Immature natural killer cell (primary cell): ENCODE measurements around the gene WDR70. TPM values are rescaled to one million over a fixed set of nuclear protein-coding genes. Genes with fewer than 3 reads are reported as not detected.
A peak's percentile ranks its signal among the peaks of the same experiment; 100 is the strongest.
"Not testable (repeated sequence)": the region's sequence is repeated elsewhere in the genome, so short reads cannot be mapped to it uniquely, and the experiment has no call there.

Experiments used
- DNase-seq, 3 donors: peaks; one replicate each; pipeline ENCODE4 v3.0.0; 2022; ENCODE audit warnings: mixed read lengths in 1 of 3
- H3K27ac Mint-ChIP-seq, 6 donors: one replicate each; pipeline ENCODE4 v1.8.0; 2020; ENCODE audit warnings: mixed read lengths in 6 of 6, mild to moderate bottlenecking in 5 of 6, inconsistent platforms in 4 of 6, moderate library complexity in 3 of 6
- H3K27me3 Mint-ChIP-seq, 3 donors: one replicate each; pipeline ENCODE4 v1.8.0; 2020 to 2021; ENCODE audit warnings: low read depth in 3 of 3, mild to moderate bottlenecking in 3 of 3, mixed read lengths in 3 of 3, moderate library complexity in 3 of 3, inconsistent platforms in 1 of 3
- H3K36me3 Mint-ChIP-seq, 3 donors: one replicate each; pipeline ENCODE4 v1.8.0; 2020; ENCODE audit warnings: mixed read lengths in 3 of 3, inconsistent platforms in 2 of 3, mild to moderate bottlenecking in 2 of 3
- H3K4me1 Mint-ChIP-seq, 2 donors: one replicate each; pipeline ENCODE4 v1.8.0; 2020; ENCODE audit warnings: inconsistent platforms in 2 of 2, mild to moderate bottlenecking in 2 of 2, mixed read lengths in 2 of 2, moderate library complexity in 1 of 2
- H3K4me3 Mint-ChIP-seq, 5 donors: one replicate each; pipeline ENCODE4 v1.8.0; 2020; ENCODE audit warnings: mild to moderate bottlenecking in 5 of 5, mixed read lengths in 5 of 5, inconsistent platforms in 3 of 5, moderate library complexity in 3 of 5
- H3K9me3 Mint-ChIP-seq, 6 donors: one replicate each; pipeline ENCODE4 v1.8.0; 2020; ENCODE audit warnings: mild to moderate bottlenecking in 6 of 6, mixed read lengths in 6 of 6, inconsistent platforms in 4 of 6, moderate library complexity in 3 of 6
- polyA plus RNA-seq, 3 donors: library from polyadenylated mRNA; unstranded; fragments of 300-500 nt; fragmentation: Illumina TruSeq; gene quantifications; one replicate each; pipeline ENCODE4 v1.2.3, GENCODE V29; 2021

Gene WDR70
- polyA plus RNA-seq, 3 donors from 2014 or later: 18.4 to 20.0 (median 18.6) TPM

GRCh38 chr5:37424441-37424840, 45.3 kb downstream of the WDR70 start:
- no peak overlapping the region for H3K27ac Mint-ChIP-seq
- no peaks in the 10 kb centered on the region for H3K4me1 Mint-ChIP-seq
- peaks cover 3 to 22% (median 6%) of the 10 kb centered on the region in 3 donors for H3K36me3 Mint-ChIP-seq
- H3K9me3 Mint-ChIP-seq: no peaks in the 10 kb centered on the region
- peaks cover 0 to 2% (median 0%) of the 10 kb centered on the region in 3 donors for H3K27me3 Mint-ChIP-seq
- no peak for DNase-seq
- H3K4me3 Mint-ChIP-seq: no peak overlapping the region

DNA sequence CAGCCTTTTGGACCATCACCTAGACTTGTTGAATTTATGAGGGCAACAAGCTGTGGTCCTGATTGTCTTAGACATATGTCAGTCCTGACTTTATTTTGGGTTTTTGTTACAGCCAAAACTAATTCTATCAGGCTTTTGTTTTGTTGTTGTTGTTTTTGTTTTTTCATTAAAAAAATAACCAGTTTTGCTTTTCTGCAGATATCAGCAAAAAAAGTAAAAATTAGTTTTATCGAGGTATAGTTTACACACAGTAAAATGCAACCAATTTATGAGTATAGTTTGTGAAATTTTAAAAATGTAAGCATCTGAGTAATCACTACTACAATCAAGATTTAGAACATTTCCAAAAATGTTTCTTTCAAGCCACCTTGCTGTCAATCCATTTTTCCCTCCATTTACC, 48.9 kb downstream of the WDR70 start:
- H3K4me3 Mint-ChIP-seq: no peak overlapping the region
- no peaks in the 10 kb centered on the region for H3K4me1 Mint-ChIP-seq
- peaks cover 4 to 18% (median 11%) of the 10 kb centered on the region in 3 donors for H3K36me3 Mint-ChIP-seq
- no peaks in the 10 kb centered on the region for H3K9me3 Mint-ChIP-seq
- H3K27me3 Mint-ChIP-seq: no peaks in the 10 kb centered on the region
- H3K27ac Mint-ChIP-seq: peak overlapping the region in 1 of 6 donors; percentile 11
- no peak for DNase-seq

DNA sequence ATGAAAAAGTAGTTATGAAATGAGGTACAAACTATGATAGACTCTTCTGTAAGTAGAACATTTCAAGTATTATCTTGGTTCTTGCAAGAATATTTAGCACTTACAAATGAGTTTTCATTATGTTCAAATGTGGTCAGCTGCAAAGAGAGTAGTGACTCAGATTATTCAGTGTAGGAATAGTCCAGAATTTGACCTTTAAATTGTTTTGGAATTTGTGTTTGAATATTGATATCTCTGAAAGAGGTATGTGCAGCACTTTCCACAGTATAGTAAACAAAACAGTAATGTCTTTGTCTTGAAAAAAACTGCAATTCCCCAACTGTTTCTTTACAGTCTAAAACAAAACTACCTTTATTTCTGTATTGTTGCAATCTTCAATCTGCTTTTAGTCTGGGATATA, 56.1 kb downstream of the WDR70 start:
- no peaks in the 10 kb centered on the region for H3K9me3 Mint-ChIP-seq
- DNase-seq: no peak
- H3K27me3 Mint-ChIP-seq: peaks cover 0 to 2% (median 0%) of the 10 kb centered on the region in 3 donors
- H3K36me3 Mint-ChIP-seq: peaks cover 4 to 17% (median 12%) of the 10 kb centered on the region in 3 donors
- H3K4me3 Mint-ChIP-seq: no peak overlapping the region
- no peak overlapping the region for H3K27ac Mint-ChIP-seq
- peaks cover 5 to 6% of the 10 kb centered on the region in 2 donors for H3K4me1 Mint-ChIP-seq

DNA sequence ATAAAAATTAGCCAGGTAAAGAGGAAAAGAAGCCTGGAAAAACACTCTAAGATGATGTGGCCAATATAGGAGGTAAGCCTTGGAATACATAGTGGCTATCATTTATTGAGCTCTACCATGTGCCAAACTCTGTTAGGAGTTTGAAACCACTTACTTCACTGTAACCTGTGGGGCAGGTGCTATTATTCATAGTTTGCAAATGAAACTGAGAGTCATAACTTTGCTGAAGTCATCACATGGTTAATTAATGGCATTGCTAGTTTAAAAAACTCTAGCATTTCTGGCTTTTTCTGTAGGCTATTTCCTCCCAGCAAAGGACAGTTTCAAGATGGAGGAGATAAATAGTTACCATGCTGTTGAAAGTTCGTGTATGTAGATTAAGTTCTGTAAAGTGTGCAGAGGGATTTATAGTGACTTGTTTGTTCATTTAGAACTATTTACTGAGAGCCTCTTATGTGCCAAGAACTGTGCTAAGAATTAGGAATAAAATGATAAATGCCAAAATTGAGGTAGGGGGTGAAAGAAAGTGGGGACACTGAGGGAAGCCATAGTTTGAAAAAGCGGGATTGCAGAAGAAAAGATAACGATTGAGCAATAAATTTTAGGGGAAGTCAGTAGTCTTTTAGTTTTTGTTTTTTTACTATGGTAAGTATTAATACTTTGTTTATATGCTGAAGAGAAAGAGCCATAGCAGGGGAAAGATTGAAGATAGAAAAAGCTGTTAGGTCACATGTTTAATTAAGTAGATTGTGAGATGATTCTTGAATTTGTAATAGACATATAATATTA, 57.2 kb downstream of the WDR70 start:
- Mint-ChIP-seq H3K27ac (no peak overlapping the region), H3K27me3 (peaks cover 0 to 2% (median 2%) of the 10 kb centered on the region in 3 donors), H3K4me1 (peaks cover 6 to 7% of the 10 kb centered on the region in 2 donors), H3K4me3 (no peak overlapping the region), H3K9me3 (no peaks in the 10 kb centered on the region), H3K36me3 (peaks cover 4 to 24% (median 10%) of the 10 kb centered on the region in 3 donors)
- no peak for DNase-seq

DNA sequence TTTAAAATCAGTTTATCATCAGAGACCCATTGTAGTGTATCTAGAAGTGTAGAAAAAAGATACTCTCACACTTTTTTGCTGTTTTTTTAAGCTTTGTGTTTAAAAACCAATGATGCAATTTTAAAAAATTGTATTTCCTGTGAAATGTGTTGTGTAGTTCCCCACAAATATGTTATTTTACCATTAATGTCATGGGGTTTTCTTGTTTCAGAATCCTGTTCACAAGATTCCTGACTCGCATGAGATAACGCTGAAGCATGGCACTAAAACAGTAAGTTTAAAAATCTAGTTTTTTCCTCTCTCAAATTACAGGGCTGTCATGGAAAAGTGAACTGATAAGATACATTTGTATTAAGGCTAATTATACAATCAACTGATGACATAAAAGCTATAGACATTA, 58.6 kb downstream of the WDR70 start:
- Mint-ChIP-seq H3K27ac (no peak overlapping the region), H3K4me3 (no peak overlapping the region), H3K36me3 (peaks cover 0 to 20% (median 6%) of the 10 kb centered on the region in 3 donors)

GRCh38 chr5:37445783-37446182, 66.7 kb downstream of the WDR70 start:
- not testable (repeated sequence) for H3K4me1 Mint-ChIP-seq, H3K27me3 Mint-ChIP-seq, H3K4me3 Mint-ChIP-seq, H3K27ac Mint-ChIP-seq, H3K9me3 Mint-ChIP-seq, DNase-seq
- peaks cover 18 to 41% (median 29%) of the 10 kb centered on the region in 3 donors for H3K36me3 Mint-ChIP-seq

More for the DNA sequence above, 58.6 kb downstream of the WDR70 start:
- DNase-seq: no peak
- H3K9me3 Mint-ChIP-seq: no peaks in the 10 kb centered on the region
- peaks cover 6 to 7% of the 10 kb centered on the region in 2 donors for H3K4me1 Mint-ChIP-seq
- H3K27me3 Mint-ChIP-seq: peaks cover 0 to 2% (median 2%) of the 10 kb centered on the region in 3 donors

DNA sequence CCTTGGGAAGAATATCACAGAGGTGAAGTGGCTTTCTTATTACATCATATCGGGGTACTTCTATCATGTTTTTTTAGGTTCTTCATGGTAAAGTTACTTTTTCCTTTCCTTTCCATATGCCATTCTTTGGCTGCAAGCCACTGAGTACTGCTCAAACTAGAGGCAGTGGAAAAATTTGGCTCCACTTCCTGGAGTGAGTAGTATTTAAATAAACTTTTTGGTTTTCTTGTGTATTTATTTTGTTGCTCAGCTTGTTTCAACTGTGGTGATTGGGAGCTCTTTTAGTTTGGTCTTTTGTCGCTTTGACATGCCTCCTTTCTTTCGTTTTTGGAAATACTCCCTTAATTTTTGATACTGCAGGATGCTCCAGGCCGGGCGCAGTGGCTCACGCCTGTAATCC, 69.8 kb downstream of the WDR70 start:
- peaks cover 0 to 1% of the 10 kb centered on the region in 2 donors for H3K4me1 Mint-ChIP-seq
- no peak overlapping the region for H3K4me3 Mint-ChIP-seq
- peaks cover 0 to 3% (median 0%) of the 10 kb centered on the region in 3 donors for H3K27me3 Mint-ChIP-seq
- H3K9me3 Mint-ChIP-seq: peaks cover 0 to 4% (median 0%) of the 10 kb centered on the region in 6 donors
- H3K36me3 Mint-ChIP-seq: peaks cover 31 to 62% (median 52%) of the 10 kb centered on the region in 3 donors
- no peak for DNase-seq
- peak overlapping the region in 1 of 6 donors; percentile 61 for H3K27ac Mint-ChIP-seq

GRCh38 chr5:37451991-37452390, 72.9 kb downstream of the WDR70 start:
- H3K4me3 Mint-ChIP-seq, H3K27ac Mint-ChIP-seq, H3K9me3 Mint-ChIP-seq, H3K4me1 Mint-ChIP-seq, DNase-seq, H3K27me3 Mint-ChIP-seq: not testable (repeated sequence)
- H3K36me3 Mint-ChIP-seq: peaks cover 17 to 43% (median 36%) of the 10 kb centered on the region in 3 donors

GRCh38 chr5:37453252-37453651, 74.1 kb downstream of the WDR70 start:
- H3K27ac Mint-ChIP-seq, DNase-seq, H3K9me3 Mint-ChIP-seq, H3K4me1 Mint-ChIP-seq, H3K4me3 Mint-ChIP-seq, H3K27me3 Mint-ChIP-seq: not testable (repeated sequence)
- H3K36me3 Mint-ChIP-seq: peaks cover 23 to 41% (median 34%) of the 10 kb centered on the region in 3 donors

GRCh38 chr5:37454402-37455055, 75.4 kb downstream of the WDR70 start:
- DNase-seq, H3K9me3 Mint-ChIP-seq, H3K4me3 Mint-ChIP-seq, H3K27me3 Mint-ChIP-seq, H3K4me1 Mint-ChIP-seq, H3K27ac Mint-ChIP-seq: not testable (repeated sequence)
- peaks cover 23 to 34% (median 33%) of the 10 kb centered on the region in 3 donors for H3K36me3 Mint-ChIP-seq

DNA sequence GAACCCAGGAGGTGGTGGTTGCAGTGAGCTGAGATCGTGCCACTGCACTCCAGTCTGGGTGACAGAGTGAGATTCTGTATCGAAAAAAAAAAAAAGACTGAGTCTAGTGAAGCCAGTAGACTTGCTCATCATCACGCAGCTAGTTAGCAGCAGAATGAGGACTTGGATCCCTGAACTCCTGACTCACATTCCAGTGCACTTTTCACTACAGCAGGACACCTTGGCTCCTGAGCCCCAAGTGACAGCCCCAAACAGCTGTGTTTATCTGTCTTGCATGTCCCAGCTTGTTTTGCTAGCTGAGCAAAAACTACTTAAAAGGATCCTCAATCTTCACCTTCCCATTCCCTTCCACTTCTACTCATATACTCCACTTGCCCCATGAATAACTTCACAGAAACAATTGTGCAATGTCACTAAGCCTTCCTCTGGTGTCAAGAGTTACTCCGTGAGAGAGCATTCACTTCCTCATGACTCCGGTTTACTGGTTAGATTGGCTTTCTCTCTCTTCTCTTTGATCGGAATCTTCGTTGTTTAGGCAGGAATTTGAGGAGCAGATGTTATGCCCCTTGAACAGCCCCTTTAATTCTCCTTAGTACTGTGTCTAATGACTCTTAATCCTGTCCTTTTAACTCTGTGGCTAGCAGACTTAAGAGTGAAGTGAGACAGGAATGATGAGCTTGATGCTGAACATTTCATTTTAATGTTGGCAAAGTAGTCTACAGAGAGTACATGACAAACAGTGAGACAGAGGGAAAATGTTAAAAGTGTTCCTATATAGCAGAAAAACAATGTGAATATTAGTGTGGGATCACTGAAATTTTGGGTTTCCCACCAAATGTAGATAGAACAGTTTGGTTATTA, 84.3 kb downstream of the WDR70 start:
- not testable (repeated sequence) for H3K9me3 Mint-ChIP-seq, H3K4me1 Mint-ChIP-seq, DNase-seq, H3K4me3 Mint-ChIP-seq, H3K27me3 Mint-ChIP-seq, H3K27ac Mint-ChIP-seq
- peaks cover 7 to 13% (median 12%) of the 10 kb centered on the region in 3 donors for H3K36me3 Mint-ChIP-seq

DNA sequence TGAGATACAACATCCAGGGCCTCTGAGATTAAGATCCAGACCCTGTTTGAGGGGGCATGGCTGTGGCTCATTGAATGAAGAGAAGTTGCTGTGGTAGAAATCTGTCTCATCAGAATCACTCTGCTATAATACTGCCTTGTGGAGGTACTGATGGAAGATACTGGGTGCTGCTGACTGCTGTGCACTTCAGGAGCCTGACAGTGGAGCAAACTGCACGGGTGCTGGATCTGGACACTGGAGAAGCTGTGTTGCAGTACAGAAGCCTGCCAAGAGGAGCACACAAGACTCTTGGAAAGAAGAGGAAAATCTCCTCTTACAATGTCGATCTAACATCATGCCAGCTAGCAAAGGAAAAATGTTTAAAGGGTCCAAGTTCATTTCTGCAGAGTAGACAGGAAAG, 85.5 kb downstream of the WDR70 start:
- not testable (repeated sequence) for DNase-seq

DNA sequence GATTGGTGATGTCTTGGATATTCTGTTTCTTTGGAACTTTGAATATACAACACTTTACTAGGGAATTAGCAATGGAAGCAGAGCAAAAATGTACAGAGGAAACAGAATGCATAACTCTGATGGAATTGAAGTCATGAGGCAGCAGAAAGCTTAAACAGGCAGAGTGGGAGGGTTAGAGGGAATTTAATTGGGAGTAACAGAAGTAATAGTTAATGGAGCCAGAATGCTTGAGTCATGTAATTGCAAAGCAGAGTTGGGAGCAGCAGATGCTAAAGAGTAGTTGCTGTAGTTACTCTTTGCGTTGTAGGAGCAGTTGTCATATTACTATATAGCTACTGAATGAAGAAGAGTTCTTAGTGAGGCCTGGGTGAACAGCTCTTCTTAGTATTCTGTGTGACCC, 90.3 kb downstream of the WDR70 start:
- H3K4me3 Mint-ChIP-seq, DNase-seq, H3K27ac Mint-ChIP-seq, H3K27me3 Mint-ChIP-seq, H3K4me1 Mint-ChIP-seq: not testable (repeated sequence)
- H3K9me3 Mint-ChIP-seq: peaks cover 0 to 11% (median 5%) of the 10 kb centered on the region in 6 donors
- H3K36me3 Mint-ChIP-seq: peaks cover 10 to 28% (median 21%) of the 10 kb centered on the region in 3 donors

More for the DNA sequence above, 85.5 kb downstream of the WDR70 start:
- peaks cover 12 to 18% (median 12%) of the 10 kb centered on the region in 3 donors for H3K36me3 Mint-ChIP-seq
- H3K9me3 Mint-ChIP-seq, H3K27ac Mint-ChIP-seq, H3K27me3 Mint-ChIP-seq, H3K4me3 Mint-ChIP-seq, H3K4me1 Mint-ChIP-seq: not testable (repeated sequence)
